NCI-H1092 (cell line): ENCODE data around the gene PPM1G.
"Not testable (repeated sequence)": the region's sequence is repeated elsewhere in the genome, so short reads cannot be mapped to it uniquely, and the experiment has no call there.

ENCODE experiments used
- DNase-seq: peaks from one replicate; lab custom pipeline; 2025; lab: John Stamatoyannopoulos, UW

PPM1G gene, protein sequence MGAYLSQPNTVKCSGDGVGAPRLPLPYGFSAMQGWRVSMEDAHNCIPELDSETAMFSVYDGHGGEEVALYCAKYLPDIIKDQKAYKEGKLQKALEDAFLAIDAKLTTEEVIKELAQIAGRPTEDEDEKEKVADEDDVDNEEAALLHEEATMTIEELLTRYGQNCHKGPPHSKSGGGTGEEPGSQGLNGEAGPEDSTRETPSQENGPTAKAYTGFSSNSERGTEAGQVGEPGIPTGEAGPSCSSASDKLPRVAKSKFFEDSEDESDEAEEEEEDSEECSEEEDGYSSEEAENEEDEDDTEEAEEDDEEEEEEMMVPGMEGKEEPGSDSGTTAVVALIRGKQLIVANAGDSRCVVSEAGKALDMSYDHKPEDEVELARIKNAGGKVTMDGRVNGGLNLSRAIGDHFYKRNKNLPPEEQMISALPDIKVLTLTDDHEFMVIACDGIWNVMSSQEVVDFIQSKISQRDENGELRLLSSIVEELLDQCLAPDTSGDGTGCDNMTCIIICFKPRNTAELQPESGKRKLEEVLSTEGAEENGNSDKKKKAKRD

DNA sequence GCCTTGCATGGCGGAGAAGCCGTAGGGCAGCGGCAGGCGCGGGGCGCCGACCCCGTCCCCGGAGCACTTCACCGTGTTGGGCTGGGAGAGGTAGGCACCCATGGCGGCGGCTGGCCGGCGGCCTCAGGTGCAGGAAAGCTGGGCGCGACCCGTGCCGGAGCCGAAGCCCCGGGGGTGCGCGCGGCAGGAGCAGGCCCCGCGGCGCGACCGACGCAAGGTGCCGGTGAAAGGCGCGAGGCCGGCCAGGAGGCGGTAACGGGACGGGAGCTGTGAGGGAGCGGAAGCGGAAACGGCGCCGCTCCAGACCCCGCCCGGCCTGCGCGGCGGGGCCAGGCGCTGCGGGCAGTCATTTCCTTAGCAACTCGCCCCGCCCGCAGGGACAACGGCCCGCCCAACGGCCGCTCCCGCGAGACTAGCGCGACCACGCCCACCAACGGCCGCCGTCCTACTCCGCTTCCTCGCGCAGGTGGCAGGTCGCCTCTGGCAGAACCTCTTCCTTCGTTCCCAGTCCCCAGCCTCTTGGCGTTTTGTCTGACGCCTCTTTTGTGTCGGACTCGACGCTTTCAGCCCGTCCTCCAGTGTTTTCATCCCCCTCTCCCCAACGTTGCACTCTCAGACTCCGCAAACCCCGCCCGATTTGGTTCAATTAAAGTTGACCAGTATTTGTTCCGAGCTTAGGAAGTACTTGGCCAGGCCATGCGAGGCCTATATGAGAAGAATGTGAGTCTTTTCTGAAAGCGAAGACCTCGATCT is at the start of gene PPM1G:
TSS of gene PPM1G (minus strand) at position 271 of the 753 bp plus-strand sequence. CDS start at position 102, 169 bp downstream.
- peak; percentile 85 for DNase-seq

- no peak for DNase-seq
Measured at GRCh38 chr2:27453968-27454367, 44.6 kb upstream of the PPM1G start.

DNA sequence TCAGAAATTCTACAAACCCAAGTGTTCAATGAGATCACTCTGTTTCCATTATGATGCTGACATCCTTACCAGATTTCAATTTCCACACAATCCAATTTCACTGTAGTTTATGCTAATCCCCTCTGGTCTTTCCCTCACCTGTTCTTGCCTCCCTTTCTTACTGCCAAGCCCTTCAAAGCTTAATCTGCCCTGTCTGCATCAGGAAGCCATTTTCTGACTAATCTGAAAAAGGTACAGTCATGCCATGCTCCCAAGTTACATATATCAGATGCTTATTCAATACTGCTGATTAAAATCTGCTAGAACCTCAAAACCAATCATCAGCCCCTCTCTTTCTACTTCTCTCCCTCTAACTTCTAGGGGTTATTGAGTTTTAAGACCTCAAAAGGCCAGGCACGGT is 41.7 kb upstream of the PPM1G start:
- no peak for DNase-seq

- no peak for DNase-seq
Measured at GRCh38 chr2:27448381-27448780, 39.0 kb upstream of the PPM1G start.

- DNase-seq: no peak
Measured at GRCh38 chr2:27446057-27446456, 36.7 kb upstream of the PPM1G start.

DNA sequence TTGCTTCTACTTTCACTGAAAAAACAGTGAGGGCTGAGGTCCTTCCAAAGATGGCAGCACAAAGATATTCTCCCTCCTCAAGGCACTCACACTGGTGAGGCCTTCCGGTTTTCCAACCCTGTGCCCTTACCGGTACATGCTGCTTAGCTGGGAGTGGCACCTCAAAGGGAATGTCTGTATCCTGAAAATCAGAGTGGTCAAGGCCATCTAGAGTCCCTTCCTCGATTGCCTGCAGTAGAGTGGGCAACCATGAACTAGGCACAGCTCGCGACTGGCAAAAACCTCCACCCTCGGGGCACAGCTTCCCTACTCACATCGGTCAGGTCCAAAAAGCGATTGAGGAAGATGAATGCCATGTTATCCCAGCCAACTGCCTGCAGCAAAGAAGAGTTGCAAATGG is 36.2 kb upstream of the PPM1G start:
- no peak for DNase-seq

GRCh38 chr2:27445155-27445554 is 35.8 kb upstream of the PPM1G start:
- DNase-seq: no peak

- no peak for DNase-seq
Measured at GRCh38 chr2:27442920-27443282, 33.5 kb upstream of the PPM1G start.

- no peak for DNase-seq
Measured at GRCh38 chr2:27441958-27442919, 32.8 kb upstream of the PPM1G start, which contains the start of gene KRTCAP3. KRTCAP3 (plus strand) TSS chr2:27442381; CDS start chr2:27442413, 32 bp downstream.

DNA sequence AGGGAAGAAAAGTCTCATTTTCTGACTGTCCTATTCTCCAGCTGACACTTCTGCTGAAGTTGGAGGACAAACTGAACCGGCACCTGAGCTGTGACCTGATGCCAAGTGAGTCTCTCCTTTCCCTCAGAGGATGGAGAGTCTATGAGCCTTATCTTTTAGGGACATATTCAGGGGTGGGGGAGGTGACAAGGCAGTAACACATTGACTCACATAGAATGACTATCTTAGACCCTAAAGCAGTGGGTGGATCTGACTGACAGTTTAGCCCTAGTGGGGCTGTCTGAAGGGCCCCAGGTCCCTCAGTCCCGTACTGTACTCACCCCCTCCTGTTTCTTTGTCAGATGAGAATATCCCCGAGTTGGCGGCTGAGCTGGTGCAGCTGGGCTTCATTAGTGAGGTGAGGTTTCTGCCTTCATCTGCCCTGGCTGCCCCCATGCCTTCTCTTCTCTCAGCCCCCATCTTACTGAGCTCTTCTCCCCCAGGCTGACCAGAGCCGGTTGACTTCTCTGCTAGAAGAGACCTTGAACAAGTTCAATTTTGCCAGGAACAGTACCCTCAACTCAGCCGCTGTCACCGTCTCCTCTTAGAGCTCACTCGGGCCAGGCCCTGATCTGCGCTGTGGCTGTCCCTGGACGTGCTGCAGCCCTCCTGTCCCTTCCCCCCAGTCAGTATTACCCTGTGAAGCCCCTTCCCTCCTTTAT is 32.0 kb upstream of the PPM1G start:
- DNase-seq: no peak

GRCh38 chr2:27435628-27436027 is 26.2 kb upstream of the PPM1G start:
- DNase-seq: no peak

DNA sequence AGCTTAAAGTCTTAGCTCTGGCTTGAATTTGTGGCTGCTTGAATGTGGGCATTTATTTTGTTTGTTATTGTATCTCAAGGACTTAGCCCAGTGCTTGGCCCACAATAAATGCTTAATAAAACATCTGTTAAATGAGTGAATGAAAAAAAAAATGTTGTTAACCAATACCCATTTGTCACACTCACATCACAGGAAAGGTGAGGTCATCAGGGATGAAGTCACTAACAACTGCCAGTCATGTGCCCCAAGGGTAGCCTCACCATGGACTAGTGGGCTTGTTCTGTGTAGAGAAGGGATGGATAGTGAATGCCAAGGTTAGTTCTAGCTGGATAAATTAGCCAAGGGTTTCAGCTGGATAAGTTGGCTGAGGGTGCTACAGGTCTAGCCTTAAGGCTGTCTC is 22.0 kb upstream of the PPM1G start:
- no peak for DNase-seq

DNA sequence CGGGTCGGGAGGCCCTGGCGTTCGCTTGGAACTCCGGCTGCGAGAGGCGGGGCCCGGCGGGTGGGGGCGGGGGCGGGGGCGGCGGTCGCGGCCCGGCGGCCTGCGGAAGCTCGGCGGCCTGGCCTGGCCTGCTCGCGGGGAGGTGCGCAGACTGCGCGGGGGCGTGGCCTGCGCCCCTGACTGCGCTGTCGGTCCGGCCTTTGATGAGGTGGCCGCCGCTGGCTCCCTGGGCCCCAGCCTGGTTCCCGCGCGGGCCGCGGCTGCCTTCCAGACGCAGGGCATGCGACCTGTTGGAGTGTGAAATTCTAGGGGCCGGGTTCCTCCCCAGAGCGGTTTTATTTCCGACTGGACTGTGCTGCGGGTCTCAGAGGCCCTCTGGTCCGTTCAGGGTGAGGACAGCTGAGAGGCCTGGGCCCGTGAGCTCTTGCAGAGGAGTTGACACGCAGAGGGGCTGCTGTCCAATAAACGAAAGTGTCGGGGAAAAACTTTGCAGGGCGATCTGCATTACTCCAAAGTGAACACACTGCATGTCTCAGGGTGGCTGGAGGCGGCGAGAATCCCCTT is 19.7 kb upstream of the PPM1G start:
- DNase-seq: no peak

- DNase-seq: peak; percentile 84
Measured at GRCh38 chr2:27428213-27428977, 19.0 kb upstream of the PPM1G start, which contains the start of gene NRBP1. NRBP1 (plus strand) TSS chr2:27428631; CDS start chr2:27433274, 4,643 bp downstream.

DNA sequence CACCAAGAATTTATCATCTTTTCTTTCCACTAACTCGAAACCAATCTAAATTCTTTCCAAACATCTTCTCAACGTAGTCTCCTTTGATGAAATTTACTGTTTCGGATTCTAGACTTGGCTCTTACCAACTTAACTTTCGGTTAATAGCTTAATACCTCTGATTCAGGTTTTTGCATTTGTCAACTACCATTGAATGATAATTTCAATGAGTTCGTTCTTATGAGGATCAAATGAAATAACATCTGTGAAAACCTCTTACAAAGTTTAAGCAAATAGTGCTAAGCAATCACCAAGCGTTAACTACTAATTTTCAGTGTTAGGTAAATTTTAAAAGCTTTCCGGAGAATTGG is 18.4 kb upstream of the PPM1G start:
- DNase-seq: no peak

GRCh38 chr2:27425039-27425438 is 15.6 kb upstream of the PPM1G start:
- DNase-seq: not testable (repeated sequence)

- no peak for DNase-seq
Measured at GRCh38 chr2:27422958-27423357, 13.6 kb upstream of the PPM1G start.

DNA sequence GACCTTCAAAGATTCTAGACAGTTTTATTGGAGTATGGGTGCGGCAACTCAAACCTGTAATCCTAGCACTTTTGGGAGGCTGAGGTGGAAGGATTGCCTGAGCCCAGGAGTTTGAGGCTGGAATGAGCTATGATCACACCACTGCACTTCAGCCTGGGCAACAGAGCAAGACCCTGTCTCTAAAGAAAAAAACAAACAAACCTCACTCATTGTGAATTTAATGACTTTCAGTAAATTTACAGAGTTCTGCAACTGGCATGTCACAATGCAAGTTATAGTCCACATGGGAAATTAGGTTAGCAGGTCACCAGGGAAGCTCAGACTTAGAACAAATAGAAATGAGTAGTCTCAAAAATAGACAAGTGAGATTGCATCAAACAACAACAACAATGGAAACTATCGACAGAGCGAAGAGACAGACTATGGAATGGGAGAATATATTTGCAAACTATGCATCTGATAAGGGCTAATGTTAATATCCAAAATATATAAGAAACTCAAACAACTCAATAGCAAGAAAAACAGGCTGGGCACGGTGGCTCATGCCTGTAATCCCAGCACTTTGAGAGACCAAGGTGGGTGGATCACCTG is 12.4 kb upstream of the PPM1G start:
- DNase-seq: no peak

DNA sequence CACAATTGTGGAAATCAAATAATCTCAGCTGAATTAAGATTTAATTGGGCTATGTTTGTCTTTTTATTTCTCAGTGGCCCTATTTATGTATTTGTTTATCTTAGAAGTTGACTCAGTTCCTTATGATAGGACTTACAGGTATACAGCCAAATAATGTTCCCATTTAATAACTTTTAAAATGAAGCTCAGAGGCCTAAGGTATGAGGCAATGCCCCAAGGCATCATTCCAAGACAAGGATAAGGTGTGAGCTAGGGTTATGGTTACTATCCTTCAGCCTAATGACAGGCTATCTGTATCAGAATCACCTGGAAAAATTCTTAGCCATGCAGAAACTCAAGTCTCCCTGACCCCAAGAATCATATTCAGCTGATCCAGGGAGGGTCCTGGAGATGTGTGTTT is 11.6 kb upstream of the PPM1G start:
- no peak for DNase-seq

GRCh38 chr2:27416151-27416550 is 6.8 kb upstream of the PPM1G start:
- DNase-seq: no peak
